HL-60 (cell line): ENCODE measurements around the gene TMEM80.

Experiments used
- DNase-seq, 2 experiments: peaks; one replicate each; pipeline ENCODE4 v3.0.0-alpha.2; 2010 to 2020; ENCODE audit warnings: low read depth in 1 of 2, low spot score in 1 of 2
- H3K27ac ChIP-seq: fragments of 250-450 bp; sonication (Bioruptor Pico); replicated peaks from 2 replicates; pipeline ENCODE4 v1.5.1; 2020; ENCODE audit warnings: mild to moderate bottlenecking, moderate library complexity
- H3K27me3 ChIP-seq: fragments of 250-450 bp; sonication (Bioruptor Pico); 2 replicates; pipeline ENCODE4 v1.5.1; 2021; ENCODE audit warnings: mild to moderate bottlenecking, moderate library complexity; ENCODE audit not compliant: insufficient read depth, poor library complexity, severe bottlenecking
- H3K4me3 ChIP-seq: replicated peaks from 2 replicates; pipeline ENCODE4 v1.5.1; 2011; ENCODE audit warnings: mild to moderate bottlenecking, control low read depth, low read length; ENCODE audit not compliant: insufficient read depth
- GABPA ChIP-seq: IDR thresholded peaks from 2 replicates; pipeline ENCODE4 v1.6.1; 2012; ENCODE audit warnings: low read depth
- POLR2AphosphoS5 ChIP-seq: IDR thresholded peaks from 2 replicates; pipeline ENCODE4 v1.6.1; 2012; ENCODE audit warnings: low read depth
- REST ChIP-seq: IDR thresholded peaks from 2 replicates; pipeline ENCODE4 v1.6.1; 2012; ENCODE audit warnings: low read depth; ENCODE audit not compliant: insufficient replicate concordance
- SPI1 ChIP-seq: IDR thresholded peaks from 2 replicates; pipeline ENCODE4 v1.6.1; 2012; ENCODE audit warnings: low read depth, mild to moderate bottlenecking, borderline replicate concordance
- TF ChIP-seq, protein P1 (sequence below): IDR thresholded peaks from one replicate; pipeline ENCODE4 v1.5.1; 2011; ENCODE audit warnings: low read length, control low read depth, inconsistent platforms; ENCODE audit not compliant: insufficient read depth

The TMEM80 gene

DNA sequence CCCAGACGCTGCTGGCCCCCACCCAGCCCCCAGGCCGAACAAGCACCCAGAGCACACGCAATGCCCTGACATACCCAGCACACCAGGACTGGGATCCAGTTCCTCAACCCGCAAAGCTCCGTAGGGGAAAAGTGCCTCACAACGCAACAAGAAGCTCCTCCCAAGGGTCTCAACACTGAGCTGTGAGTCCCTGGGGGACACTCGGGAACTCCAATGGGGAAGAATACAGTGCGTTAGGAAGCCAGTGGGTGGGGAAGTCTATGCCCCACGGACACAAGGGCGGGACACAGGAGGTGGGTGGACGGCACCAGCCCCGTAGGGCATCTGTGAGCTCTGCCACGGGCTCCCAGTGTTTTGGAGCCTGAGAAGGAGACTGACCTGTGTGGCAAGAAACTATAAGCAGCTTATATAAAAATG, 2.2 kb upstream of the TMEM80 start:
- H3K27ac ChIP-seq: no peak overlapping the region
- DNase-seq: no peak
- peak overlapping the region; percentile 60 for H3K4me3 ChIP-seq
- TF ChIP-seq GABPA: no peak
- no peak for TF ChIP-seq SPI1
- no peak for TF ChIP-seq POLR2AphosphoS5
- TF ChIP-seq REST: no peak
- TF ChIP-seq, protein P1, sequence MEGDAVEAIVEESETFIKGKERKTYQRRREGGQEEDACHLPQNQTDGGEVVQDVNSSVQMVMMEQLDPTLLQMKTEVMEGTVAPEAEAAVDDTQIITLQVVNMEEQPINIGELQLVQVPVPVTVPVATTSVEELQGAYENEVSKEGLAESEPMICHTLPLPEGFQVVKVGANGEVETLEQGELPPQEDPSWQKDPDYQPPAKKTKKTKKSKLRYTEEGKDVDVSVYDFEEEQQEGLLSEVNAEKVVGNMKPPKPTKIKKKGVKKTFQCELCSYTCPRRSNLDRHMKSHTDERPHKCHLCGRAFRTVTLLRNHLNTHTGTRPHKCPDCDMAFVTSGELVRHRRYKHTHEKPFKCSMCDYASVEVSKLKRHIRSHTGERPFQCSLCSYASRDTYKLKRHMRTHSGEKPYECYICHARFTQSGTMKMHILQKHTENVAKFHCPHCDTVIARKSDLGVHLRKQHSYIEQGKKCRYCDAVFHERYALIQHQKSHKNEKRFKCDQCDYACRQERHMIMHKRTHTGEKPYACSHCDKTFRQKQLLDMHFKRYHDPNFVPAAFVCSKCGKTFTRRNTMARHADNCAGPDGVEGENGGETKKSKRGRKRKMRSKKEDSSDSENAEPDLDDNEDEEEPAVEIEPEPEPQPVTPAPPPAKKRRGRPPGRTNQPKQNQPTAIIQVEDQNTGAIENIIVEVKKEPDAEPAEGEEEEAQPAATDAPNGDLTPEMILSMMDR: no peak
- no peaks in the 10 kb centered on the region for H3K27me3 ChIP-seq

- peak overlapping the region; percentile 60 for H3K4me3 ChIP-seq
- no peak for DNase-seq
- TF ChIP-seq SPI1 (no peak), POLR2AphosphoS5 (peak; percentile 15; the same call in 1 of the 2 replicates), GABPA (no peak)
- TF ChIP-seq, protein P1: no peak
- H3K27me3 ChIP-seq: no peaks in the 10 kb centered on the region
- H3K27ac ChIP-seq: no peak overlapping the region
These were observed 1.6 kb upstream of the TMEM80 start for GRCh38 chr11:693887-694562.

GRCh38 chr11:694563-695287, 891 bp upstream of the TMEM80 start, which contains the start of gene DEAF1:
Gene DEAF1, minus strand, starts transcription at chr11:695222. Its CDS starts 175 bp downstream, at chr11:695047.
- H3K27me3 ChIP-seq: no peaks in the 10 kb centered on the region
- no peak for TF ChIP-seq GABPA
- no peak for TF ChIP-seq REST
- TF ChIP-seq, protein P1: no peak
- TF ChIP-seq POLR2AphosphoS5: no peak; the same call in 1 of the 2 replicates
- TF ChIP-seq SPI1: no peak
- H3K4me3 ChIP-seq: peak within 1 kb of the TSS; percentile 60
- DNase-seq: peak; percentile 91 to 97
- peak within 1 kb of the TSS; percentile 100 for H3K27ac ChIP-seq
